Skin of body (tissue), 2 donors: ENCODE results near the gene VAV1. TPM values are rescaled to one million over a fixed set of nuclear protein-coding genes. Genes with fewer than 3 reads are reported as not detected.
"Not testable (repeated sequence)": the region's sequence is repeated elsewhere in the genome, so short reads cannot be mapped to it uniquely, and the experiment has no call there.

ENCODE experiments used
- DNase-seq: peaks from one replicate; lab custom pipeline; 2025; lab: John Stamatoyannopoulos, UW
- total RNA-seq: library from RNA; depleted of rRNA; stranded (reverse); fragments of >200 nt; gene quantifications from one replicate; pipeline ENCODE4 v1.2.3, GENCODE V29; 2014

Gene VAV1
- total RNA-seq, 1 donor from 2014 or later, result 4.7 TPM

DNA sequence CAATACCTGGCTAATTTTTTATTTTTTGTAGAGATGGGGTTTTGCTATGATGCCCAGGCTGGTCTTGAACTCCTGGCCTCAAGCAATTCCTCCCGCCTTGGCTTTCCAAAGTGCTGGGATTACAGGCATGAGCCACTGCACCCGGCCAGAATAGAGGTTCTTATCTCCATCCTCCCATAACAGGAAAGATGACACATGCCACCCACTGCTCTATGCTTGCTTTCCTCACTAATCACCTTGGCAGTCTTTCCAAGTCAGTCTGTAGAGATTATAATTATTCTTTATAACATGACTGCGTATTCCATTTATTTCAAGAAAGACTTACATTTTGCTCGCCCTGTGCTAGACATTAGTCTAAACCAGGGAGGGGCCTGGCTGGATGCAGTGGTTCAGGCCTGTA is 6.7 kb downstream of the VAV1 start:
- no peak for DNase-seq

DNA sequence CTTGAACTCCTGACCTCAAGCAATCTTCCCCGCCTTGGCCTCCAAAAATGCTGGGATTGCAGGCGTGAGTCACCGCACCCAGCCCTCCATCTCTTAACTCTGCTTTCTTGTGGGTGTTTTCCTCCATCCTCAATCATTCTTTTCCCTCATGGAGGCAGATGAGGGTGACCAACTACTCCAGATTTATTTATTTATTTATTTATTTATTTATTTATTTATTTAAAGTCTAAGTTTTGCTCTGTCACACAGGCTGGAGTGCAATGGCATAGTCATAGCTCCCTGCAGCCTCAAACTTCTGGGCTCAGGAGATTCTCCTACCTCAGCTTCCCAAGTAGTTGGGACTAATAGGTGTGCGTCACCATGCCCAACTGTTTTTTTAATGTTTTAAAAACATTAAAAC is 14.9 kb downstream of the VAV1 start:
- DNase-seq, result no peak

GRCh38 chr19:6788896-6789295 is 16.4 kb downstream of the VAV1 start:
- no peak for DNase-seq

DNA sequence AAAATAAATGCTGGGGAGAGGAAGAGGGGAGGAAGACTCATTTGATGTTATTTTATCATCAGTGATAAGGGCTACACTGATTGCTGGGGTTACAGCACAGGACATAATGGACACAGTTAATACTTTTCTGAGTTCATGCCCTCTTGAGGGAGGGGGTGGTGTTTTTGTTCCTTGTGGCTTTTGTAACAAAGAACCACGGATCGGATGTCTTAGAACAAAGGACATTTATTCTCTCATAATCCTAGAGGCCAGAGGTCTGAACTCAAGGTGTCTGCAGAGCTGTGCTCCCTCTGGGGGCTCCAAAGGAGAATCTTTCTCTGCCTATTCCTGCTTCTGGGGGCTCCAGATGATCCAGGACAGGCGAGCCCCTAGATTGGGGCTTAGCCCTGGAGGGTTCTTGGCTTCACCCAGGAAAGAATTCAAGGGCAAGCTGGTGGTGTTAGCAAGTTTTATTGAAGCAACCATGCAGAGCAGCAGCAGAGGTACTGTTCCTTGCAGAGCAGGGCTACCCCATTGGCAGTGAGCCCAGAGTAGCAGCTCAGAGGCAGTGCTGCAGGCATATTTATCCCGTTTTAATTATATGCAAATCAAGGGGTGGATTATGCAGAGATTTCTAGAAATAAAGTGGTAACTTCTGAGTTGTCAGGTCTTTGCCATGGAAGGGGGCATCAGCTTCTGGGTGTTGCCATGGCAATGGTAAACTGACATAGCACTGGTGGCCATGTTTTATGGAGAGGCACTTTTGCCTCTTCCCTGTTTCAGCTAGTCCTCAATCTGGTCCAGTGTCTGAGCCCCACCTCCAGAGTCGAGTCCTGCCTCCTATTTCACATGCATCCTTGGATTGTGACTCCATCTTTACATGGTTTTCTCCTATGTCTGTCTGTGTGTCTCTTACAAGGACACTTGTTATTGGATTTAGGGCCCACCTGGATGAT is 18.0 kb downstream of the VAV1 start:
- DNase-seq, result no peak

DNA sequence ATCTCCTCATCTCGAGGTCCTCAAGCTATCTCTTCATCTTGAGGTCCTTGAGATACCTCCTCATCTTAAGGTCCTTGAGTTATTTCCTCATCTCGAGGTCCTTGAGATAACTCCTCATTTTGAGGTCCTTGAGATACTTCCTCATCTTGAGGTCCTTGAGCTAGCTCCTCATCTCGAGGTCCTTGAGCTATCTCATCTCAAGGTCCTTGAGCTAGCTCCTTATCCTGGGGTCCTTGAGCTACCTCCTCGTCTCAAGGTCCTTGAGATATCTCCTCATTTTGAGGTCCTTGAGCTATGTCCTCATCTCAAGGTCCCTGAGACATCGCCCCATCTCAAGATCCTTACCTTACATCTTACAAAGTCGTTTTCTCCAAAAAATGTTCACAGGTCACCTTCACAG is 18.7 kb downstream of the VAV1 start:
- no peak for DNase-seq

- no peak for DNase-seq
These were observed 20.9 kb downstream of the VAV1 start for GRCh38 chr19:6793411-6793810.

GRCh38 chr19:6793973-6794372 is 21.5 kb downstream of the VAV1 start:
- DNase-seq, result no peak

- no peak for DNase-seq
These were observed 22.4 kb downstream of the VAV1 start for GRCh38 chr19:6794686-6795431.

DNA sequence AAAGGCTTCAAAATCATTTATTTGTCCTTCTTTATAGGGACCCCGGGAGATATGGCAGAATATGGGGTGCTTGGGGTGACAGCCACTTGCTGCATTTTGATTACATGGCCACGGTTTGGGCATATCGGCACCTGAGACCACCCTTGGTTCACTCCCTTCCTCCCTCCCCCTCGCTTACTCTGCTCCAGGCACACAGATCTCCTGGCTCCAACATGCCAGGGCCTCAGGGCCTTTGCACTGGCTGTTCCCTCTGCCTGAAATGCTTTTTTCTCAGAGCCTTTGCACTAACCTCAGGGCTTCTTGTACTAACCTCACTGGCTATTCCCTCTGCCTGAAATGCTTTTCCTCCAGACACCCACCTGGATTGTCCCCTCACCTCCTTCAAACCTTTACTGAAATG is 23.8 kb downstream of the VAV1 start:
- DNase-seq, result no peak

- DNase-seq, result no peak
These were observed 25.1 kb downstream of the VAV1 start for GRCh38 chr19:6797646-6798045.

- DNase-seq, result not testable (repeated sequence)
These were observed 27.8 kb downstream of the VAV1 start for GRCh38 chr19:6800160-6800790.

GRCh38 chr19:6800991-6801484 is 28.5 kb downstream of the VAV1 start:
- no peak for DNase-seq

DNA sequence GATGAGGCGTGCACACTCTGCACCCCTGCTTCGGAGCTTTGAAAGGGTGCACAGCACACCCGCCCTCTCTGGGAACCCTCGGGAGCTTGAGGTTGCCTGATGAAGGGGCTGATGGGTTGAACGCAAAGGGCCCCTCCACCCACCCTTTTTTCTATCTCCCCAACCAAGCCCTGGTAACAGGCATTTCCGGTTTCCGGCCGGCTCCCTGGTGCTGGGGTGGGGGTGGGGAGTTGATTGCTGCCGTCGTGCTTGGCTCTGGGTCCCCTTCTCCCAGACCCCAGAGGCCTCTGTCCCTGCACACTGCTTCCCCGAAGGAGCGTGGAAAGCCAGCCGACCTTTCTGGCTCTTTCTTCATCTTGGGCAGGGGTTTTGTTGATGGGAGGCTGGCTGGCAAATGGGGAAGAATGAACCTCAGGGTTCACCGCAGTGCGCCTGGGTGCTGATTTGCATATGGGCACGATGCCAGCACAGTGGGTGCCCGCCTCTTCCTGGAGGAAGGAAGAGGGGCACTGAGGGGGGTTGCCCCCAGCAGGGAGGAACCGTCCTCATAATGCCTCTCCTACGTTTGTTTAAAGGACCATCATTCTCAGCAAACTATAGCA is 29.1 kb downstream of the VAV1 start:
- DNase-seq, result no peak

DNA sequence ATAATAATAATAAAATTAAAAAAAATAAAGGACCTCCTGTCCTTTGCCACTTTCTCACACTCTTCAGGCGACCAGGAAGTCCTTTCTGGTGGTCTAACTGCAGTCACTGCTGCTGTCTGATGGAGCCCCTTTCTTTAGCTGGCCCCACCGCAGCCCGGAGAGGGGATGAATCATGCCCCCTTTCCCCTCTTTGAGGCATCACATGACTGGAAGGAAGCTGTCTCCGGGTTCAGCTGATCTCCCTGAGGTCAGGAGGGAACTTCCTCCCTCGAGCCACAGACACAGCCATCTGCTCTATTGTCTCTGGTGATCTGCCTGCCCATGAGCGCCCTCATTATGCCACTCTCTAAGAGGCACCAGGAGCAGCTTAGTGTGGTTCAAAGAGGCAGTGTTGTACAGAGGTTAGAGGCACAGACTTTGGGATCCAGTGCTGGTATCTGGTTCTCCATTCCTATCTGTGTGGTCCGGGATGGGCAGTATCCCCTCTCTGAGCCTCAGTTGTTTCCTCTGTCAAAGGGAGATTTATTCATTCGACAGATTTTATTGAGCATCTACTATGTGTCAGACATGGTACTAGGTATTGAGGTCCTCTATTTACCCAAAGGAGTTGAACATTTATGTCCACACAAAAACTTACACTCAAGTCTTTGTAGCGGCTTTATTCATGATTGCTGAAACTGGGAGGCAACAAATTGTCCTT is 30.0 kb downstream of the VAV1 start:
- no peak for DNase-seq

DNA sequence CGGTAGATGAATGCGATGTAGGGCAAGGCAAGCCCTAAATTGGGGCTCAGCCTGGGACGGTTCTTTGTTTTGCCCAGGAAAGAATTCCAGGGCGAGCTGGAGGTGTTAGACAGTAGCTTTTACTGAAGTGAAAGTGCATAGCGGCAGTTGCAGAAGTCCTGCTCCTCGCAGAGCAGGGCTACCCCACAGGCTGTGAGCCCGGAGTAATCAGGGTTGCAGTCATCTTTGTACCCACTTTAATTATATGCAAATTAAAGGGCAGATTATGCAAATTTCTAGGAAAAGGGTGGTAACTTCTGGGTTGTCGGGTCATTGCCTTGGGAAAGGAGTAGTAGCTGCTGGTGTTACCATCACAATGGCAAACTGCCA is 30.5 kb downstream of the VAV1 start:
- DNase-seq, result no peak

DNA sequence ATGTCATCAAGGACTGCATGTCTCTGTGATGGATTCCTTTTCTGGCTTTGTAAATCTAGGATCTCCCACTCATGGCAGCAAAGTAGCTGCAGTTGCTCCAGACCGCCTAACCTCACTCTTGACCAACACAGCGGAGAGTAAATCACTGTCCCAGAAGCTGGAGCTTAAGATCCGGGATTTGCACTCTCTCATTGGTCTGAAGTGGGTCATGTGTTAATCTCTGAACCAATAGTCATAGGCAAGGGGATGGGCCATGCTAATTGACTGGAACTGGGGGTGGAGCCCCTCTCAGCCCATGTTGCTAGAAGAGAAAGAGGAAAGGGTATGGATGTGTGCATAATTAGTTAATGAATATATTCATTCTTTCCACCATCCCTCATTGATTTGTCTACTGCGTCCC is 34.0 kb downstream of the VAV1 start:
- DNase-seq, result no peak

DNA sequence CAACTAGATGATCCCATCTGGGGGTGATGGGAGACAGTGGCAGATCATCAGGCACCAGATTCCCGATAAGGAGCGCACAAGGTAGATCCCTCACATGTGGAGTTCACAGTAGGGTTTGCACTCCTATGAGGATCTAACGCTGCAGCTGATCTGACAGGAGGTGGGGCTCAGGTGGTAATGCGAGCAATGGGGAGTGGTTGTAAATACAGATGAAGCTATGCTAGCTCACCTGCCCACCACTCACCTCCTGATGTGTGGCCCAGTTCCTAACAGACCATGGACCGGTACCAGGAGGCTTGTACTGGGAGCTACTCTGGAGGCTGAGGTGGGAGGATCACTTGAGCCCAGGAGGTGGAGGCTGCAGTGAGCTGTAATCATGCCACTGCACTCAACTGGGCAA is 34.8 kb downstream of the VAV1 start:
- no peak for DNase-seq

DNA sequence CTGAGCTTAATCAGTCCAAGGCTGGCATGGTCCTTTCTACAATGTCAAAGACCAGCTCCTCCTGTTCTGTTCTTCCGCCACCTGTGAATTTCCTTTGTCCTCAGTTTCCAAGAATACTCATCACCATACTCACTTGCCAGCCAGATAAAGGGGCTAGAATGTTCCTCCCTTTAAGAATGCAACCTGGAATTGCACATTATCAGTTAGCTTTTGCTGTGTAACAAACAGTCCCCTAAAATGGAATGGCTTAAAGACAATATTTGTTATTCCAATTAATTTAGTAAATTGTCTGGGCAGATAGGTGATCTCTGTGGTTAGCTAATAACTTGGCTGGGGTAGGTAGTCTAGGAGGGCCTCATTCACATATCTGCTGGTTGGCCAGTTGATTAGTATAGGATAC is 36.0 kb downstream of the VAV1 start:
- no peak for DNase-seq

DNA sequence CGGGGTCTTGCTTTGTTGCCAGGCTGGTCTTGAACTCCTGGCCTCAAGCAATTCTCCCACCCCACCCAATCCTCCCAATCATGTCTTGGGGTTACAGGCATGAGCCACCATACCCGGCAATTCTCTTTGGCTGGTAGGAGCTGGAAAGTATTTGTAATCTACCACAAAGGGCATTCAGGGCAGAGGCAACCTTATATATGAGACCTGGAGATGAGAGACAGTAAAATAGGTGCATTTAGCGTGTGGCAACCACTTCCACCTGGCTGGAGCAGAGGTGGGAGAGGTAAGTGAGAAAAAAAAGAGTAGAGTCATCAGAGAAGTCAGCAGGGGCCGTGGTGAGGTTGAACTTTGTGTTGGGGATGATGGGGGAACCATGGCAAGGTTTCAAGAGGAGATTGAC is 36.8 kb downstream of the VAV1 start:
- no peak for DNase-seq

DNA sequence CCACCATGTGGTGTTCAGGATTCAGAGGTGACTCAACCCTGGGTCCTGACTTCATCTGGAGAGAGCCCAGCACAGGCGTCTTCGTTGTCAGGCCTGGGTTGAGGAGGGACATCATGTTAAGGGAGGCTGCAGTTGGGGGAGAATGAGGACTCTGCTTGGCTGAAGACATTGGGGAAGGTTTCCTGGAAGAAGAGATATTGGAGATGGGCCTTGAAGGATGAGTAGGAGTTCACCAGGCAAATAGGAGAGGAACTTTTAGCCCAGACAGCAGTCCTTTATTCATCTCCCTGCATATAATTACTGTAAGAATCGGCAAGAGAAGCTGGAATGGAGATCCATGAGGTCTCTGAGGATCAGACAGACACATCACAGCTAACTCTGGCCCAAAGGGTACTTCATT is 38.9 kb downstream of the VAV1 start:
- DNase-seq, result no peak

DNA sequence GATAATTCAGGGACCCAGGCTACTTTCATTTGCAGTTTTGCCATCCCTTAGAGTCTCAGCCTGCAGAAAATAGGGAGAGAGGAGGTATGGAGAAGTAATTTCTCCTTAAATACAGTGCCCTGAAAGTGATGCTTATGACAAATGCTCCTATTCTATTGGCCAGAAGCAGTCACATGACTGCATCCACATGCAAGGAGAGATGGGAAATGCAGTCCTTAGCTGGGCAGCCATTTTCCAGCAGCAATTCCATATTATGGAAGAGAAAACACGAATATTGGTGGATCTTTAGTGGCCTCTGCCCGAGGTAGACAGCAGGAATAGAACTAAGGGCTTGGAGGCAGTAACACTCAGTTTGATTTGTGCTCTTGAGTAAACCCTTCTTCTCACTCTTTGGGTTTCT is 39.4 kb downstream of the VAV1 start:
- DNase-seq, result no peak
